ENCODE data around the gene BRD3OS.

DNA sequence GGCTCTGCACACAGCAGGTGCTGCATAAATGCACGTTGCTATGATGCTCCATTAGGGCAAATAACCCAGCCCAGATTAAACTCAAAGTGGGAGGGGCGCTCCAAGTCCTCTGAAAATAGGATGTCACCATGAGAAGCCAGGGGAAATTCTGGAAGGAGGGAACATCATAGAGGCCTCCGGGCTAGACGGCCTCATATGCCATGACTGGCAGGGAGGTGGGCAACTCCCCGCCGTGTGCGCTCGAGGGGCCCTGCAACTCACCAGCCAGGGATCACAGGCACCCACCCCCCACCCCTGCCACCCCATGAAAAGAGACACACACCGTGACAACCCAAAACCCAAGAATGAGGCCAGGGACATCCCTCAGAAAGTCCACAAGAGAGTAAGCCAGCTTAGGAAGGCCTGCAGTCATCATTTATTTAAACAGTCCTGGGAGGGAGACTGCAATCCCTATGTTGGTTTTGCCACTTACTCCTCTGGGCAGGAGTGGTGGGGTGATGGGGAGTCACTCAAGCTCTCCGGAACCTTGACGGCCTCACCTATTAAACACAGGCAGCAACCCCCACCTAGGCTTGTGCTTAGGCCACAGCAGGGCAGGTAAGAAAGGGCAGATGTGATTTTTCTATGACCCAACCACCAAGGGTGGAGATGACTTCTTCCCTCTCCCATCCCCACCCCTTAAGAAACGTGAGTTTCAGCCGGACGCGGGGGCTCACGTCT is 37.2 kb upstream of the BRD3OS start:
- TF ChIP-seq, protein P1, sequence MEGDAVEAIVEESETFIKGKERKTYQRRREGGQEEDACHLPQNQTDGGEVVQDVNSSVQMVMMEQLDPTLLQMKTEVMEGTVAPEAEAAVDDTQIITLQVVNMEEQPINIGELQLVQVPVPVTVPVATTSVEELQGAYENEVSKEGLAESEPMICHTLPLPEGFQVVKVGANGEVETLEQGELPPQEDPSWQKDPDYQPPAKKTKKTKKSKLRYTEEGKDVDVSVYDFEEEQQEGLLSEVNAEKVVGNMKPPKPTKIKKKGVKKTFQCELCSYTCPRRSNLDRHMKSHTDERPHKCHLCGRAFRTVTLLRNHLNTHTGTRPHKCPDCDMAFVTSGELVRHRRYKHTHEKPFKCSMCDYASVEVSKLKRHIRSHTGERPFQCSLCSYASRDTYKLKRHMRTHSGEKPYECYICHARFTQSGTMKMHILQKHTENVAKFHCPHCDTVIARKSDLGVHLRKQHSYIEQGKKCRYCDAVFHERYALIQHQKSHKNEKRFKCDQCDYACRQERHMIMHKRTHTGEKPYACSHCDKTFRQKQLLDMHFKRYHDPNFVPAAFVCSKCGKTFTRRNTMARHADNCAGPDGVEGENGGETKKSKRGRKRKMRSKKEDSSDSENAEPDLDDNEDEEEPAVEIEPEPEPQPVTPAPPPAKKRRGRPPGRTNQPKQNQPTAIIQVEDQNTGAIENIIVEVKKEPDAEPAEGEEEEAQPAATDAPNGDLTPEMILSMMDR (IDR thresholded peaks at IDR 0.05) = no peak
- TF ChIP-seq POLR2A (IDR thresholded peaks at IDR 0.05) = no peak

All from adrenal gland (tissue), 5 donors.